IMR-90 (cell line): ENCODE data around the gene TUSC2. TPM values are rescaled to one million over a fixed set of nuclear protein-coding genes. Genes with fewer than 3 reads are reported as not detected.

ENCODE experiments used
- ATAC-seq: fragments of 200-7000 bp; cut with Tn5 transposase; 2 replicates; pipeline ENCODE4 v1.9.1; 2020; ENCODE audit warnings: low read depth, mild to moderate bottlenecking, moderate library complexity
- BruUV-seq: library from RNA; stranded (reverse); fragments of 400-500 nt; replicated peaks from 2 replicates; lab custom pipeline; 2021; lab: Mats Ljungman, UMichigan
- CTCF ChIA-PET: fragments of 300-600 bp; formaldehyde crosslinking; extraction: SDS; loops from one replicate; lab custom pipeline; 2021; ENCODE audit warnings: antibody characterized with exemption; lab: Yijun Ruan, JAX
- POLR2A ChIA-PET: fragments of 300-600 bp; sonication (Branson Sonifier 250); formaldehyde crosslinking; loops from one replicate; lab custom pipeline; 2022; ENCODE audit warnings: antibody characterized with exemption; ENCODE audit not compliant: unreplicated experiment; lab: Charles Lee
- DNase-seq: peaks from one replicate; pipeline ENCODE4 v3.0.0; 2013
- H2AFZ ChIP-seq: replicated peaks from 2 replicates; pipeline ENCODE3; 2013; ENCODE audit warnings: low read length, mild to moderate bottlenecking; ENCODE audit not compliant: poor library complexity
- H2AK5ac ChIP-seq: 2 replicates; pipeline ENCODE4 v1.6.1; 2013; ENCODE audit warnings: low read depth, low read length, inconsistent platforms
- H2AK9ac ChIP-seq: replicated peaks from 2 replicates; pipeline ENCODE3; 2013; ENCODE audit warnings: mild to moderate bottlenecking, low read depth, low read length, moderate library complexity; ENCODE audit not compliant: poor library complexity
- H2BK120ac ChIP-seq: 2 replicates; pipeline ENCODE4 v1.6.1; 2013; ENCODE audit warnings: low read depth, low read length, inconsistent platforms
- H2BK15ac ChIP-seq: 3 replicates; pipeline ENCODE4 v1.6.1; 2013; ENCODE audit warnings: low read depth, low read length, inconsistent platforms
- H2BK20ac ChIP-seq: 2 replicates; pipeline ENCODE4 v1.6.1; 2013; ENCODE audit warnings: low read depth, mild to moderate bottlenecking, inconsistent platforms, low read length, moderate library complexity
- H2BK5ac ChIP-seq: 2 replicates; pipeline ENCODE4 v1.6.1; 2013; ENCODE audit warnings: mild to moderate bottlenecking, low read depth, low read length, inconsistent platforms; ENCODE audit not compliant: poor library complexity, severe bottlenecking
- H3K14ac ChIP-seq: replicated peaks from 2 replicates; pipeline ENCODE4 v1.6.1; 2013; ENCODE audit warnings: low read depth, low read length, inconsistent platforms
- H3K18ac ChIP-seq: 2 replicates; pipeline ENCODE4 v1.6.1; 2013; ENCODE audit warnings: low read depth, low read length, control low read depth
- H3K23ac ChIP-seq: 2 replicates; pipeline ENCODE4 v1.6.1; 2013; ENCODE audit warnings: low read depth, low read length, inconsistent platforms
- H3K27ac ChIP-seq: 2 replicates; pipeline ENCODE4 v1.5.1; 2013; ENCODE audit warnings: mild to moderate bottlenecking, control low read depth, low read length; ENCODE audit not compliant: insufficient read depth
- H3K27me3 ChIP-seq: 2 replicates; pipeline ENCODE4 v1.6.1; 2013; ENCODE audit warnings: low read length; ENCODE audit not compliant: control insufficient read depth, insufficient read depth
- H3K36me3 ChIP-seq: 2 replicates; pipeline ENCODE4 v1.6.1; 2013; ENCODE audit warnings: low read length, mixed read lengths; ENCODE audit not compliant: control insufficient read depth, insufficient read depth
- H3K4ac ChIP-seq: 2 replicates; pipeline ENCODE4 v1.6.1; 2013; ENCODE audit warnings: low read depth, low read length, inconsistent platforms
- H3K4me1 ChIP-seq: 2 replicates; pipeline ENCODE4 v1.6.1; 2013; ENCODE audit warnings: low read length, mixed read lengths; ENCODE audit not compliant: control insufficient read depth, insufficient read depth
- H3K4me2 ChIP-seq: 2 replicates; pipeline ENCODE4 v1.6.1; 2013; ENCODE audit warnings: low read depth, mild to moderate bottlenecking, control low read depth, low read length, moderate library complexity
- H3K4me3 ChIP-seq: 2 replicates; pipeline ENCODE4 v1.5.1; 2013; ENCODE audit warnings: low read depth, mild to moderate bottlenecking, control low read depth, low read length, moderate library complexity; ENCODE audit not compliant: insufficient read depth
- H3K56ac ChIP-seq: 2 replicates; pipeline ENCODE4 v1.6.1; 2013; ENCODE audit warnings: low read length, inconsistent platforms; ENCODE audit not compliant: insufficient read depth; ENCODE audit errors: extremely low read depth
- H3K79me1 ChIP-seq, 2 experiments: 2 replicates each; pipeline ENCODE4 v1.6.1; 2013; ENCODE audit warnings: low read length in 2 of 2, inconsistent platforms in 1 of 2, low read depth in 1 of 2
- H3K9ac ChIP-seq: 2 replicates; pipeline ENCODE4 v1.6.1; 2013; ENCODE audit warnings: low read depth, low read length, control low read depth
- H3K9me1 ChIP-seq: 2 replicates; pipeline ENCODE4 v1.6.1; 2013; ENCODE audit warnings: low read length, inconsistent platforms; ENCODE audit not compliant: insufficient read depth
- H3K9me3 ChIP-seq: 2 replicates; pipeline ENCODE4 v1.6.1; 2013; ENCODE audit warnings: low read length; ENCODE audit not compliant: control insufficient read depth, insufficient read depth
- H4K20me1 ChIP-seq: 2 replicates; pipeline ENCODE4 v1.6.1; 2013; ENCODE audit warnings: low read length, inconsistent platforms; ENCODE audit not compliant: insufficient read depth
- H4K5ac ChIP-seq: 2 replicates; pipeline ENCODE4 v1.6.1; 2013; ENCODE audit warnings: mild to moderate bottlenecking, low read depth, low read length, control low read depth
- H4K8ac ChIP-seq, 2 experiments: 2 replicates each; pipeline ENCODE4 v1.6.1; 2013; ENCODE audit warnings: low read depth in 2 of 2, low read length in 2 of 2, control low read depth in 1 of 2, inconsistent platforms in 1 of 2
- H4K91ac ChIP-seq: 2 replicates; pipeline ENCODE4 v1.6.1; 2013; ENCODE audit warnings: low read depth, low read length, inconsistent platforms; ENCODE audit not compliant: insufficient read depth
- CEBPB ChIP-seq: IDR thresholded peaks from 2 replicates; pipeline ENCODE4 v1.6.1; 2012; ENCODE audit warnings: low read depth, low read length, improper control_type of control experiment
- USF2 ChIP-seq: fragments of 150-350 bp; IDR thresholded peaks from 2 replicates; pipeline ENCODE4 v1.6.1; 2017; ENCODE audit warnings: mild to moderate bottlenecking, antibody characterized with exemption, low read length, low read depth
- WGBS, 2 experiments: methylation state at CpG; one replicate each; pipeline versions ENCODE4 v1.1.5 to v1.1.7; 2013; ENCODE audit warnings: missing lambda C conversion rate in 2 of 2; ENCODE audit not compliant: insufficient read length in 1 of 2; ENCODE audit errors: extremely low coverage in 2 of 2; 5-methylcytosine and 5-hydroxymethylcytosine counted together
- dilution Hi-C: fragments of 300-500 bp; cut with HindIII; formaldehyde crosslinking; loops from one replicate; pipeline ENCODE4 v1.14.3; 2018; ENCODE audit warnings: low sequenced_read_pairs; ENCODE audit not compliant: unreplicated experiment
- in situ Hi-C: fragments of 300-500 bp; cut with MboI; formaldehyde crosslinking; loops from 3 replicates; pipeline ENCODE4 v1.14.3; 2019; ENCODE audit warnings: low sequenced_read_pairs, inconsistent platforms, mixed read lengths
- intact Hi-C: fragments of 100-400 bp; cut with micrococcal nuclease; formaldehyde crosslinking; loops from 2 replicates; pipeline ENCODE4 v1.10.0; 2022
- polyA plus RNA-seq, 3 experiments: library from polyadenylated mRNA; depleted of rRNA; stranded (reverse); fragments of >200 nt; gene quantifications; 2 replicates each; pipeline ENCODE4 v1.2.3, GENCODE V29; 2012; ENCODE audit warnings: low replicate concordance in 1 of 3
- total RNA-seq: library from RNA; depleted of rRNA; stranded (reverse); fragments of >200 nt; gene quantifications from 2 replicates; pipeline ENCODE4 v1.2.3, GENCODE V29; 2012

The TUSC2 gene
- total and polyA plus RNA-seq, 2 of the 4 experiments (the other 2 are of a cell fraction): 13.4 to 24.0 TPM

- Histone ChIP-seq H3K9ac (peak overlapping the region; percentile 71), H3K79me1 (peaks cover 13 to 31% of the 10 kb centered on the region in 2 experiments), H3K27ac (peak overlapping the region; percentile 63), H2BK5ac (peak overlapping the region; percentile 61), H3K56ac (peak overlapping the region; percentile 41), H3K4me3 (peak overlapping the region; percentile 59), H4K91ac (peak overlapping the region; percentile 30), H3K27me3 (no peaks in the 10 kb centered on the region), H3K36me3 (no peaks in the 10 kb centered on the region), H3K4ac (peak overlapping the region; percentile 68), H3K9me3 (no peaks in the 10 kb centered on the region), H4K8ac (peak overlapping the region; percentile 46 to 80; a peak in 3 of 4 replicates), H2BK20ac (peak overlapping the region; percentile 15; the same call in 1 of the 2 replicates), H3K18ac (peak overlapping the region; percentile 33; the same call in 1 of the 2 replicates), H3K4me2 (peak overlapping the region; percentile 92), H2AFZ (peak overlapping the region; percentile 95), H3K4me1 (peaks cover 13% of the 10 kb centered on the region), H4K20me1 (no peaks in the 10 kb centered on the region), H2BK120ac (peak overlapping the region; percentile 7; the same call in 1 of the 2 replicates), H3K9me1 (peaks cover 21% of the 10 kb centered on the region), H2AK5ac (peak overlapping the region; percentile 59), H2BK15ac (peak overlapping the region; percentile 18; the same call in 1 of the 3 replicates), H3K14ac (peak overlapping the region; percentile 7), H4K5ac (peak overlapping the region; percentile 16; the same call in 1 of the 2 replicates), H3K23ac (peak overlapping the region; percentile 73), H2AK9ac (peak overlapping the region; percentile 90)
- ATAC-seq (no peak), DNase-seq (peak; percentile 57)
- CTCF ChIA-PET: interaction anchor here (1.9 kb wide), 1 partner anchor 24 kb away, joined by 4 read pairs; no protein-coding TSS in a partner anchor
- in situ Hi-C loops: no loop called here
- dilution Hi-C loops: no loop called here
- 51% methylated on average over 6 of the region's 12 CpGs; no CpG with 5 or more reads in 1 of the 2 experiments for WGBS, 2 experiments
- TF ChIP-seq USF2 (no peak), CEBPB (peak; percentile 45; the same call in 1 of the 2 replicates)
- no TSS peak for BruUV-seq
- intact Hi-C loops: no loop called here
- POLR2A ChIA-PET: no interaction called here
Observed at GRCh38 chr3:50299929-50300680, 27.9 kb downstream of the TUSC2 start.
